Right lobe of liver (tissue), 4 donors: Measurements from ENCODE around the gene TMEM213.

Source experiments
- CTCF ChIP-seq, 4 donors: fragments of 200-600 bp in 3 of 4; fragments of 450-650 bp in 1 of 4; IDR thresholded peaks; one replicate each; pipeline versions ENCODE4 v1.5.1 to v1.8.0; 2016 to 2022; ENCODE audit warnings: antibody characterized with exemption in 4 of 4, mild to moderate bottlenecking in 2 of 4
- POLR2A ChIP-seq: fragments of 450-650 bp; IDR thresholded peaks from one replicate; pipeline ENCODE4 v1.6.1; 2017; ENCODE audit warnings: antibody characterized with exemption, mild to moderate bottlenecking
- donor health status: DM: no; HTN: no; CAD: no.
- donor health status: DM: no; HTN: no; CAD: no.
- donor health status: DM: no; HTN: yes; CAD: no.

GRCh38 chr7:138878856-138879255 lies 81.1 kb downstream of the TMEM213 start:
- TF ChIP-seq CTCF (IDR thresholded peaks at IDR 0.05), result no peak
- TF ChIP-seq POLR2A, result no peak
